Testis (tissue), 3 donors: ENCODE results near the gene KLHL33. TPM values are rescaled to one million over a fixed set of nuclear protein-coding genes. Genes with fewer than 3 reads are reported as not detected.

Experiments used
- DNase-seq: peaks from one replicate; pipeline ENCODE4 v3.0.0-alpha.2; 2019
- H3K27ac ChIP-seq, 2 donors: fragments of 200-600 bp; sonication (generic); one replicate each; pipeline ENCODE4 v1.5.1; 2019
- H3K27me3 ChIP-seq: fragments of 200-600 bp; sonication (generic); one replicate; pipeline ENCODE4 v1.5.1; 2019
- H3K36me3 ChIP-seq: fragments of 200-600 bp; sonication (generic); one replicate; pipeline ENCODE4 v1.5.1; 2017; ENCODE audit warnings: low read depth; ENCODE audit errors: missing control alignments
- H3K4me1 ChIP-seq: fragments of 200-600 bp; sonication (generic); one replicate; pipeline ENCODE4 v1.5.1; 2019
- H3K4me3 ChIP-seq, 2 donors: fragments of 200-600 bp; sonication (generic); one replicate each; pipeline ENCODE4 v1.5.1; 2017 to 2019
- H3K9me3 ChIP-seq: fragments of 200-600 bp; sonication (generic); one replicate; pipeline ENCODE4 v1.5.1; 2017
- CTCF ChIP-seq, 3 experiments: fragments of 450-650 bp in 2 of 3; fragments of 200-600 bp in 1 of 3; sonication (generic) in 1 of 3; IDR thresholded peaks; one replicate each; pipeline ENCODE4 v1.5.1; 2016 to 2019; ENCODE audit warnings: antibody characterized with exemption in 3 of 3, mild to moderate bottlenecking in 2 of 3, moderate library complexity in 1 of 3
- POLR2A ChIP-seq: fragments of 450-650 bp; IDR thresholded peaks from one replicate; pipeline ENCODE4 v1.6.1; 2017; ENCODE audit warnings: antibody characterized with exemption, mild to moderate bottlenecking, moderate library complexity
- WGBS, 2 donors: methylation state at CpG; one replicate each; pipeline ENCODE4 v1.1.5; 2018; 5-methylcytosine and 5-hydroxymethylcytosine counted together
- intact Hi-C: fragments of 100-400 bp; cut with DNase I; formaldehyde crosslinking; loops from one replicate; pipeline ENCODE4 v1.15.1; 2023; ENCODE audit warnings: low total_unique reads
- polyA plus RNA-seq: library from polyadenylated mRNA; stranded (reverse); fragments of 350-450 nt; fragmentation: Illumina TruSeq; extraction: RNeasy Lipid Tissue Mini Kit (QIAGEN cat#74804); gene quantifications from one replicate; pipeline ENCODE4 v1.2.3, GENCODE V29; 2014; ENCODE audit warnings: low read depth, low replicate concordance; ENCODE audit not compliant: insufficient read depth
- total RNA-seq, 2 donors: library from RNA; depleted of rRNA; stranded (reverse); fragments of >200 nt; gene quantifications; one replicate each; pipeline ENCODE4 v1.2.3, GENCODE V29; 2016

KLHL33 gene
- total and polyA plus RNA-seq, 3 donors from 2014 or later = 0.67 to 1.6 (median 1.2) TPM

- TF ChIP-seq POLR2A (no peak), CTCF (IDR thresholded peaks at IDR 0.05) (no peak)
- 97 to 100% methylated on average over 1 of the region's 1 CpG for WGBS, 2 donors
- no peaks in the 10 kb centered on the region for H3K36me3 ChIP-seq
These were observed 35.4 kb downstream of the KLHL33 start for GRCh38 chr14:20400589-20400964.

GRCh38 chr14:20397511-20397910, 38.5 kb downstream of the KLHL33 start:
- TF ChIP-seq POLR2A (no peak), CTCF (IDR thresholded peaks at IDR 0.05) (no peak)
- no peaks in the 10 kb centered on the region for H3K27me3 ChIP-seq
- intact Hi-C loops = no loop called here
- no peak overlapping the region for H3K4me3 ChIP-seq
- no peak overlapping the region for H3K27ac ChIP-seq
- WGBS, 2 donors = 90 to 91% methylated on average over 3 of the region's 3 CpGs
- no peaks in the 10 kb centered on the region for H3K36me3 ChIP-seq
- H3K9me3 ChIP-seq = no peaks in the 10 kb centered on the region
- no peaks in the 10 kb centered on the region for H3K4me1 ChIP-seq
- no peak for DNase-seq

More at GRCh38 chr14:20400589-20400964, 35.4 kb downstream of the KLHL33 start:
- H3K4me1 ChIP-seq = no peaks in the 10 kb centered on the region
- no peak overlapping the region for H3K4me3 ChIP-seq
- intact Hi-C loops = no loop called here
- no peaks in the 10 kb centered on the region for H3K27me3 ChIP-seq
- no peak for DNase-seq
- no peak overlapping the region for H3K27ac ChIP-seq
- H3K9me3 ChIP-seq = no peaks in the 10 kb centered on the region

GRCh38 chr14:20391505-20391904, 44.5 kb downstream of the KLHL33 start:
- Histone ChIP-seq H3K4me3 (no peak overlapping the region), H3K36me3 (no peaks in the 10 kb centered on the region), H3K27ac (no peak overlapping the region), H3K9me3 (no peaks in the 10 kb centered on the region), H3K27me3 (no peaks in the 10 kb centered on the region), H3K4me1 (no peaks in the 10 kb centered on the region)
- no peak for TF ChIP-seq POLR2A
- TF ChIP-seq CTCF (IDR thresholded peaks at IDR 0.05) = no peak
- DNase-seq = no peak
- intact Hi-C loops = no loop called here
- WGBS, 2 donors = 89 to 92% methylated on average over 4 of the region's 4 CpGs

- Histone ChIP-seq H3K36me3 (no peaks in the 10 kb centered on the region), H3K4me3 (no peak overlapping the region), H3K27me3 (no peaks in the 10 kb centered on the region), H3K4me1 (no peaks in the 10 kb centered on the region), H3K9me3 (no peaks in the 10 kb centered on the region), H3K27ac (no peak overlapping the region)
- intact Hi-C loops = no loop called here
- no peak for DNase-seq
- 63% methylated on average over 4 of the region's 4 CpGs for WGBS, 2 donors
- no peak for TF ChIP-seq POLR2A
- TF ChIP-seq CTCF (IDR thresholded peaks at IDR 0.05) = no peak
These were observed 47.8 kb downstream of the KLHL33 start for GRCh38 chr14:20388159-20388558.

GRCh38 chr14:20387576-20387975, 48.4 kb downstream of the KLHL33 start:
- no peak overlapping the region for H3K27ac ChIP-seq
- H3K4me1 ChIP-seq = no peaks in the 10 kb centered on the region
- no peaks in the 10 kb centered on the region for H3K9me3 ChIP-seq
- no peak for DNase-seq
- H3K36me3 ChIP-seq = no peaks in the 10 kb centered on the region
- H3K4me3 ChIP-seq = no peak overlapping the region
- WGBS, 2 donors = 90 to 99% methylated on average over 6 of the region's 6 CpGs
- intact Hi-C loops = no loop called here
- TF ChIP-seq POLR2A (no peak), CTCF (IDR thresholded peaks at IDR 0.05) (no peak)
- H3K27me3 ChIP-seq = no peaks in the 10 kb centered on the region
